Measurements from ENCODE around the gene CARHSP1.

GRCh38 chr16:8868416-8869211 is at the start of gene CARHSP1:
- TF ChIP-seq CTCF (IDR thresholded peaks at IDR 0.05) (no peak), BCL3 (IDR thresholded peaks at IDR 0.05) (peak; percentile 66; the same call in 1 of the 3 replicates), POLR2A (IDR thresholded peaks at IDR 0.05; ENCODE audit: low read length) (peak; percentile 53), KDM5A (IDR thresholded peaks at IDR 0.05) (no peak), CHD2 (IDR thresholded peaks at IDR 0.05; ENCODE audit: low read length, partially characterized antibody) (no peak)
- TF ChIP-seq, protein P1, sequence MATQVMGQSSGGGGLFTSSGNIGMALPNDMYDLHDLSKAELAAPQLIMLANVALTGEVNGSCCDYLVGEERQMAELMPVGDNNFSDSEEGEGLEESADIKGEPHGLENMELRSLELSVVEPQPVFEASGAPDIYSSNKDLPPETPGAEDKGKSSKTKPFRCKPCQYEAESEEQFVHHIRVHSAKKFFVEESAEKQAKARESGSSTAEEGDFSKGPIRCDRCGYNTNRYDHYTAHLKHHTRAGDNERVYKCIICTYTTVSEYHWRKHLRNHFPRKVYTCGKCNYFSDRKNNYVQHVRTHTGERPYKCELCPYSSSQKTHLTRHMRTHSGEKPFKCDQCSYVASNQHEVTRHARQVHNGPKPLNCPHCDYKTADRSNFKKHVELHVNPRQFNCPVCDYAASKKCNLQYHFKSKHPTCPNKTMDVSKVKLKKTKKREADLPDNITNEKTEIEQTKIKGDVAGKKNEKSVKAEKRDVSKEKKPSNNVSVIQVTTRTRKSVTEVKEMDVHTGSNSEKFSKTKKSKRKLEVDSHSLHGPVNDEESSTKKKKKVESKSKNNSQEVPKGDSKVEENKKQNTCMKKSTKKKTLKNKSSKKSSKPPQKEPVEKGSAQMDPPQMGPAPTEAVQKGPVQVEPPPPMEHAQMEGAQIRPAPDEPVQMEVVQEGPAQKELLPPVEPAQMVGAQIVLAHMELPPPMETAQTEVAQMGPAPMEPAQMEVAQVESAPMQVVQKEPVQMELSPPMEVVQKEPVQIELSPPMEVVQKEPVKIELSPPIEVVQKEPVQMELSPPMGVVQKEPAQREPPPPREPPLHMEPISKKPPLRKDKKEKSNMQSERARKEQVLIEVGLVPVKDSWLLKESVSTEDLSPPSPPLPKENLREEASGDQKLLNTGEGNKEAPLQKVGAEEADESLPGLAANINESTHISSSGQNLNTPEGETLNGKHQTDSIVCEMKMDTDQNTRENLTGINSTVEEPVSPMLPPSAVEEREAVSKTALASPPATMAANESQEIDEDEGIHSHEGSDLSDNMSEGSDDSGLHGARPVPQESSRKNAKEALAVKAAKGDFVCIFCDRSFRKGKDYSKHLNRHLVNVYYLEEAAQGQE (IDR thresholded peaks at IDR 0.05): no peak
